H1 (cell line): ENCODE measurements around the gene GIMAP7. TPM values are rescaled to one million over a fixed set of nuclear protein-coding genes. Genes with fewer than 3 reads are reported as not detected.

Source experiments
- BRCA1 ChIP-seq: IDR thresholded peaks from 2 replicates; pipeline ENCODE4 v1.6.1; 2012; ENCODE audit warnings: low read depth, low read length, improper control_type of control experiment
- FOSL1 ChIP-seq: IDR thresholded peaks from 2 replicates; pipeline ENCODE4 v1.6.1; 2011; ENCODE audit warnings: mild to moderate bottlenecking, low read depth, low read length, moderate library complexity; ENCODE audit not compliant: insufficient read depth
- GABPA ChIP-seq: IDR thresholded peaks from 2 replicates; pipeline ENCODE4 v1.6.1; 2011; ENCODE audit warnings: mild to moderate bottlenecking, low read length, moderate library complexity, borderline replicate concordance; ENCODE audit not compliant: insufficient read depth
- KDM5A ChIP-seq: fragments of 200-600 bp; IDR thresholded peaks from 2 replicates; pipeline ENCODE4 v1.7.1; 2012; ENCODE audit warnings: mild to moderate bottlenecking, low read length, inconsistent platforms, mixed read lengths
- USF2 ChIP-seq: IDR thresholded peaks from 2 replicates; pipeline ENCODE4 v1.6.1; 2011; ENCODE audit warnings: low read length, improper control_type of control experiment
- ZNF274 ChIP-seq: IDR thresholded peaks from 2 replicates; pipeline ENCODE4 v1.7.0; 2012; ENCODE audit warnings: low read length, borderline replicate concordance; ENCODE audit errors: extremely low read depth
- polyA plus RNA-seq, 7 experiments: library from polyadenylated mRNA; depleted of rRNA in 3 of 7; stranded (reverse) in 5 of 7; unstranded in 2 of 7; fragments of >200 nt in 5 of 7; fragments of 200-250 nt in 2 of 7; gene quantifications; 1 replicate in 5 of 7; 2 replicates in 1 of 7; 4 replicates in 1 of 7; pipeline versions ENCODE4 v1.2.1 to v1.2.3, GENCODE V29; 2011 to 2013; ENCODE audit warnings: missing spikeins in 2 of 7, mixed read lengths in 2 of 7
- total RNA-seq: library from RNA; stranded (reverse); fragmentation: NEBNext Ultra II Directional; extraction: Animal tissue kit (Norgen Biotek cat#: 25700); gene quantifications from 2 replicates; pipeline ENCODE4 v1.2.1, GENCODE V29; 2021

The GIMAP7 gene
- total and polyA plus RNA-seq, 2 of the 8 experiments (the other 6 are each of a cell fraction or from before 2014, with no cell fraction given) = not detected

DNA sequence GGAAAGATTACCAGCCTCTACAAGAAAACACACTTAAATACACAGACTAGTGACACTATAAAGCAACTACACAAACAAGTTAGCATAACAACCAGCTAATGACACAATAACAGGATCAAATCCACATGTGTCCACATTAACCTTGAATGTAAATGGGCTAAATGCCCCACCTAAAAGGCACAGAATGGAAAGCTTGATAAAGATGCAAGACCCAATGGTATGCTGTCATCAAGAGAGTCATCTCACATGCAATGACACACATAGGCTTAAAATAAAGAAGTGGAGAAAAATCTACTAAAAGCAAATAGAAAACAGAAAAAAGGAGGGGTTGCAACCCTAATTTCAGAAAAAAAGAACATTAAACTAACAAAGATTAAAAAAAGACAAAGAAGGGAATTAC, 38.5 kb downstream of the GIMAP7 start (continued):
- TF ChIP-seq FOSL1 (no peak), BRCA1 (no peak), ZNF274 (no peak), KDM5A (no peak), USF2 (no peak), GABPA (no peak)
